ENCODE data around the gene GNG14. TPM values are rescaled to one million over a fixed set of nuclear protein-coding genes. Genes with fewer than 3 reads are reported as not detected.

GNG14 gene
- total RNA-seq, 1 experiment from 2014 or later = not detected

DNA sequence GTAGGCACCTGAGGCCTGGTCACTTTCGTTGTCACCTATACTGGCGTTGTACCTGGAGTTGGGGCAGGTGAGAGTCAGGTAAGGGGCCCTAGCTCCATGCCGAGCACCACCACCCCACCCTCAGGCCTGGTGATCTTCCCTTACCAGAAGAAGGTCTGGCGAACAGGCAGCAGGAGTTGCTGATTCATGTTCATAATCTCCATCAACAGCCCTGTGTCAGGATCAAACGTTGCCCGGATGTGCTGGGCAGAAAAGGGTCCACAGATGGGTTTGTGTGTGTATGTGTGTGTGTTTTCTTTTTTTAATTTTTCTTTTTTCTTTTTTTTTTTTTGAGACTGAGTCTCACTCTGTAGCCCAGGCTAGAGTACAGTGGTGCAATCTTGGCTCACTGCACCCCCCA is 35.6 kb upstream of the GNG14 start:
- Histone ChIP-seq H4K8ac (replicated peaks; ENCODE audit: insufficient read length, low read depth, low read length) (no peak overlapping the region), H4K5ac (ENCODE audit: insufficient read length, low read depth, low read length) (no peak overlapping the region), H3K4me2 (ENCODE audit: insufficient read depth, insufficient read length, low read length) (no peak overlapping the region), H4K20me1 (ENCODE audit: control insufficient read depth, insufficient read depth, insufficient read length) (no peaks in the 10 kb centered on the region), H3K9me3 (ENCODE audit: control insufficient read depth, low read depth, low read length) (no peaks in the 10 kb centered on the region), H2AK5ac (ENCODE audit: insufficient read length, low read length) (no peak overlapping the region), H3K56ac (ENCODE audit: insufficient read length, low read depth, low read length) (no peak overlapping the region), H3K23me2 (ENCODE audit: insufficient read length, low read depth, low read length, poor library complexity, severe bottlenecking) (no peaks in the 10 kb centered on the region), H2AFZ (ENCODE audit: low read length) (no peak overlapping the region), H2BK120ac (ENCODE audit: low read depth, low read length, poor library complexity, severe bottlenecking) (no peak overlapping the region), H3K79me2 (ENCODE audit: insufficient read depth, low read length) (no peaks in the 10 kb centered on the region), H3K18ac (ENCODE audit: insufficient read length, low read depth, low read length) (no peak overlapping the region), H3K14ac (ENCODE audit: insufficient read depth, low read length) (no peak overlapping the region), H2BK20ac (ENCODE audit: low read depth, low read length, poor library complexity, severe bottlenecking) (no peak overlapping the region), H4K91ac (ENCODE audit: insufficient read length, low read depth, low read length) (no peak overlapping the region), H3K27me3 (ENCODE audit: insufficient read depth, low read length) (no peaks in the 10 kb centered on the region), H3K9ac (ENCODE audit: extremely low read depth, insufficient read length, low read length) (no peak overlapping the region), H3K79me1 (ENCODE audit: insufficient read depth, low read depth, low read length, poor library complexity, severe bottlenecking) (no peaks in the 10 kb centered on the region), H2BK12ac (ENCODE audit: insufficient read length, low read depth, low read length) (no peak overlapping the region), H3T11ph (ENCODE audit: low read length) (no peak overlapping the region), H3K27ac (ENCODE audit: insufficient read length, low read depth, low read length) (no peak overlapping the region), H3K4me1 (ENCODE audit: insufficient read depth, low read length) (no peaks in the 10 kb centered on the region), H2BK5ac (ENCODE audit: insufficient read length, low read length) (no peak overlapping the region), H3K23ac (ENCODE audit: insufficient read length, low read depth, low read length) (no peak overlapping the region), H3K4ac (ENCODE audit: low read depth, low read length) (no peak overlapping the region), H2BK15ac (ENCODE audit: low read depth, low read length) (no peak overlapping the region)
- TF ChIP-seq, protein P1, sequence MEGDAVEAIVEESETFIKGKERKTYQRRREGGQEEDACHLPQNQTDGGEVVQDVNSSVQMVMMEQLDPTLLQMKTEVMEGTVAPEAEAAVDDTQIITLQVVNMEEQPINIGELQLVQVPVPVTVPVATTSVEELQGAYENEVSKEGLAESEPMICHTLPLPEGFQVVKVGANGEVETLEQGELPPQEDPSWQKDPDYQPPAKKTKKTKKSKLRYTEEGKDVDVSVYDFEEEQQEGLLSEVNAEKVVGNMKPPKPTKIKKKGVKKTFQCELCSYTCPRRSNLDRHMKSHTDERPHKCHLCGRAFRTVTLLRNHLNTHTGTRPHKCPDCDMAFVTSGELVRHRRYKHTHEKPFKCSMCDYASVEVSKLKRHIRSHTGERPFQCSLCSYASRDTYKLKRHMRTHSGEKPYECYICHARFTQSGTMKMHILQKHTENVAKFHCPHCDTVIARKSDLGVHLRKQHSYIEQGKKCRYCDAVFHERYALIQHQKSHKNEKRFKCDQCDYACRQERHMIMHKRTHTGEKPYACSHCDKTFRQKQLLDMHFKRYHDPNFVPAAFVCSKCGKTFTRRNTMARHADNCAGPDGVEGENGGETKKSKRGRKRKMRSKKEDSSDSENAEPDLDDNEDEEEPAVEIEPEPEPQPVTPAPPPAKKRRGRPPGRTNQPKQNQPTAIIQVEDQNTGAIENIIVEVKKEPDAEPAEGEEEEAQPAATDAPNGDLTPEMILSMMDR (conservative IDR thresholded peaks at IDR 0.05) = no peak
- Mint-ChIP-seq H3K27me3 (ENCODE audit: low read depth) (no peaks in the 10 kb centered on the region), H3K4me1 (peaks cover 0 to 4% of the 10 kb centered on the region in 2 experiments; a peak in 2 of 4 replicates), H3K9me3 (peaks cover 0 to 5% of the 10 kb centered on the region in 2 experiments; a peak in 2 of 5 replicates), H3K27ac (no peak overlapping the region), H3K36me3 (ENCODE audit: insufficient read depth in 1 of 3, low read depth in 3 of 3) (peaks cover 23 to 37% (median 32%) of the 10 kb centered on the region in 3 experiments), H3K4me3 (no peak overlapping the region)
- DNase-seq = no peak
- WGBS (ENCODE audit: extremely low coverage, insufficient read length, low lambda C conversion rate) = no CpG with 5 or more reads among the region's 6 CpGs
